Activated naive CD4-positive, alpha-beta T cell treated with anti-CD3 and anti-CD28 coated beads for 36 hours (primary cell): Measurements from ENCODE around the gene YWHAQ. TPM values are rescaled to one million over a fixed set of nuclear protein-coding genes. Genes with fewer than 3 reads are reported as not detected.

Experiments used
- CTCF ChIA-PET: fragments of 350-600 bp; sonication (Branson Sonifier 250); formaldehyde crosslinking; loops from one replicate; lab custom pipeline; 2021; ENCODE audit warnings: antibody characterized with exemption; lab: Charles Lee
- DNase-seq: peaks from one replicate; pipeline ENCODE4 v3.0.0-alpha.2; 2020
- H3K27ac Mint-ChIP-seq: one replicate; pipeline ENCODE4 v1.8.0; 2021; ENCODE audit warnings: mild to moderate bottlenecking, mixed read lengths
- H3K27me3 Mint-ChIP-seq: one replicate; pipeline ENCODE4 v1.8.0; 2021; ENCODE audit warnings: low read depth, mixed read lengths
- H3K36me3 Mint-ChIP-seq: one replicate; pipeline ENCODE4 v1.8.0; 2021; ENCODE audit warnings: low read depth, mixed read lengths
- H3K4me1 Mint-ChIP-seq: one replicate; pipeline ENCODE4 v1.8.0; 2021; ENCODE audit warnings: low read depth, mixed read lengths
- H3K4me3 Mint-ChIP-seq: one replicate; pipeline ENCODE4 v1.8.0; 2021; ENCODE audit warnings: mild to moderate bottlenecking, moderate library complexity, mixed read lengths
- H3K9me3 Mint-ChIP-seq: one replicate; pipeline ENCODE4 v1.8.0; 2021; ENCODE audit warnings: mixed read lengths
- intact Hi-C: fragments of 100-400 bp; cut with micrococcal nuclease; formaldehyde crosslinking; loops from one replicate; pipeline ENCODE4 v1.15.1; 2023
- total RNA-seq, 2 experiments: library from RNA; stranded (reverse); gene quantifications; one replicate each; pipeline ENCODE4 v1.2.3, GENCODE V29; 2021

Gene YWHAQ
- 100 to 1,000 TPM; 248 to 261 TPM for total RNA-seq

- H3K9me3 Mint-ChIP-seq = no peaks in the 10 kb centered on the region
- intact Hi-C loops = loop anchor here (1.0 to 5.0 kb wide), 10 partner anchors 23 to 208 kb away; partner anchors contain the start of genes ADAM17, CPSF3, IAH1 and ITGB1BP1
- peaks cover 45% of the 10 kb centered on the region for H3K4me1 Mint-ChIP-seq
- H3K36me3 Mint-ChIP-seq = peaks cover 38% of the 10 kb centered on the region
- H3K4me3 Mint-ChIP-seq = peak within 1 kb of the TSS; percentile 97
- H3K27ac Mint-ChIP-seq = peak within 1 kb of the TSS; percentile 93
- H3K27me3 Mint-ChIP-seq = no peaks in the 10 kb centered on the region
- CTCF ChIA-PET = interaction anchor here (0.6 to 2.3 kb wide), 2 partner anchors 22 to 439 kb away, joined by 3 to 8 read pairs; no protein-coding TSS in a partner anchor
- DNase-seq = peak; percentile 95
These were observed at the start of gene YWHAQ for GRCh38 chr2:9630736-9631552. YWHAQ (minus strand) TSS chr2:9630997; CDS start chr2:9630452, 545 bp downstream.

GRCh38 chr2:9680082-9680481 lies 49.3 kb upstream of the YWHAQ start:
- Mint-ChIP-seq H3K4me3 (no peak overlapping the region), H3K27ac (no peak overlapping the region), H3K27me3 (no peaks in the 10 kb centered on the region), H3K4me1 (peaks cover 3% of the 10 kb centered on the region), H3K36me3 (no peaks in the 10 kb centered on the region), H3K9me3 (no peaks in the 10 kb centered on the region)
- CTCF ChIA-PET = no interaction called here
- intact Hi-C loops = no loop called here
- no peak for DNase-seq

- H3K27me3 Mint-ChIP-seq = no peaks in the 10 kb centered on the region
- CTCF ChIA-PET = no interaction called here
- intact Hi-C loops = no loop called here
These were observed 48.4 kb upstream of the YWHAQ start for GRCh38 chr2:9679218-9679617.

GRCh38 chr2:9678544-9678943 lies 47.7 kb upstream of the YWHAQ start:
- Mint-ChIP-seq H3K27me3 (no peaks in the 10 kb centered on the region), H3K9me3 (no peaks in the 10 kb centered on the region), H3K4me1 (peaks cover 3% of the 10 kb centered on the region), H3K36me3 (no peaks in the 10 kb centered on the region), H3K27ac (no peak overlapping the region), H3K4me3 (no peak overlapping the region)
- CTCF ChIA-PET = no interaction called here
- DNase-seq = no peak
- intact Hi-C loops = no loop called here

More at GRCh38 chr2:9679218-9679617, 48.4 kb upstream of the YWHAQ start:
- peaks cover 3% of the 10 kb centered on the region for H3K4me1 Mint-ChIP-seq
- no peak for DNase-seq
- no peaks in the 10 kb centered on the region for H3K9me3 Mint-ChIP-seq
- H3K4me3 Mint-ChIP-seq = no peak overlapping the region
- no peaks in the 10 kb centered on the region for H3K36me3 Mint-ChIP-seq
- H3K27ac Mint-ChIP-seq = no peak overlapping the region

GRCh38 chr2:9675415-9676351 lies 44.9 kb upstream of the YWHAQ start:
- intact Hi-C loops = no loop called here
- H3K4me3 Mint-ChIP-seq = no peak overlapping the region
- no peaks in the 10 kb centered on the region for H3K36me3 Mint-ChIP-seq
- H3K9me3 Mint-ChIP-seq = no peaks in the 10 kb centered on the region
- CTCF ChIA-PET = interaction anchor here (0.9 kb wide), 1 partner anchor 87 kb away, joined by 4 read pairs; no protein-coding TSS in a partner anchor
- H3K4me1 Mint-ChIP-seq = no peaks in the 10 kb centered on the region
- no peaks in the 10 kb centered on the region for H3K27me3 Mint-ChIP-seq
- H3K27ac Mint-ChIP-seq = no peak overlapping the region
- no peak for DNase-seq

GRCh38 chr2:9674891-9675414 lies 44.2 kb upstream of the YWHAQ start:
- CTCF ChIA-PET = no interaction called here

GRCh38 chr2:9673914-9674481 lies 43.2 kb upstream of the YWHAQ start:
- H3K36me3 Mint-ChIP-seq = no peaks in the 10 kb centered on the region
- H3K27me3 Mint-ChIP-seq = no peaks in the 10 kb centered on the region
- H3K9me3 Mint-ChIP-seq = no peaks in the 10 kb centered on the region
- no peak overlapping the region for H3K4me3 Mint-ChIP-seq
- H3K4me1 Mint-ChIP-seq = no peaks in the 10 kb centered on the region
- no peak overlapping the region for H3K27ac Mint-ChIP-seq
- CTCF ChIA-PET = no interaction called here
- DNase-seq = no peak
- intact Hi-C loops = no loop called here

More at GRCh38 chr2:9674891-9675414, 44.2 kb upstream of the YWHAQ start:
- DNase-seq = no peak
- H3K27me3 Mint-ChIP-seq = no peaks in the 10 kb centered on the region
- H3K27ac Mint-ChIP-seq = no peak overlapping the region
- no peaks in the 10 kb centered on the region for H3K9me3 Mint-ChIP-seq
- H3K4me3 Mint-ChIP-seq = no peak overlapping the region
- intact Hi-C loops = no loop called here
- no peaks in the 10 kb centered on the region for H3K4me1 Mint-ChIP-seq
- H3K36me3 Mint-ChIP-seq = no peaks in the 10 kb centered on the region

- H3K4me1 Mint-ChIP-seq = peaks cover 5% of the 10 kb centered on the region
- no peak overlapping the region for H3K4me3 Mint-ChIP-seq
- no peak for DNase-seq
- intact Hi-C loops = no loop called here
- H3K27me3 Mint-ChIP-seq = no peaks in the 10 kb centered on the region
- H3K27ac Mint-ChIP-seq = no peak overlapping the region
- H3K36me3 Mint-ChIP-seq = no peaks in the 10 kb centered on the region
- H3K9me3 Mint-ChIP-seq = no peaks in the 10 kb centered on the region
- CTCF ChIA-PET = no interaction called here
These were observed 38.0 kb upstream of the YWHAQ start for GRCh38 chr2:9668687-9669345.

- CTCF ChIA-PET = no interaction called here
- no peak for DNase-seq
- peaks cover 6% of the 10 kb centered on the region for H3K4me1 Mint-ChIP-seq
These were observed 37.0 kb upstream of the YWHAQ start for GRCh38 chr2:9667826-9668225.

GRCh38 chr2:9666306-9666705 lies 35.5 kb upstream of the YWHAQ start:
- no peak for DNase-seq
- no peaks in the 10 kb centered on the region for H3K9me3 Mint-ChIP-seq
- CTCF ChIA-PET = no interaction called here
- H3K27ac Mint-ChIP-seq = no peak overlapping the region
- no peaks in the 10 kb centered on the region for H3K27me3 Mint-ChIP-seq
- H3K4me3 Mint-ChIP-seq = no peak overlapping the region
- intact Hi-C loops = no loop called here
- peaks cover 6% of the 10 kb centered on the region for H3K4me1 Mint-ChIP-seq
- H3K36me3 Mint-ChIP-seq = no peaks in the 10 kb centered on the region

More at GRCh38 chr2:9667826-9668225, 37.0 kb upstream of the YWHAQ start:
- Mint-ChIP-seq H3K27ac (no peak overlapping the region), H3K9me3 (no peaks in the 10 kb centered on the region), H3K36me3 (no peaks in the 10 kb centered on the region), H3K4me3 (no peak overlapping the region), H3K27me3 (no peaks in the 10 kb centered on the region)
- intact Hi-C loops = no loop called here

GRCh38 chr2:9665898-9666297 lies 35.1 kb upstream of the YWHAQ start:
- H3K27me3 Mint-ChIP-seq = no peaks in the 10 kb centered on the region

More at GRCh38 chr2:9665898-9666297, 35.1 kb upstream of the YWHAQ start:
- Mint-ChIP-seq H3K4me3 (no peak overlapping the region), H3K27ac (no peak overlapping the region), H3K36me3 (no peaks in the 10 kb centered on the region), H3K4me1 (peaks cover 6% of the 10 kb centered on the region), H3K9me3 (no peaks in the 10 kb centered on the region)
- intact Hi-C loops = no loop called here
- no peak for DNase-seq
- CTCF ChIA-PET = interaction anchor here (0.6 kb wide), 1 partner anchor 39 kb away, joined by 3 read pairs; no protein-coding TSS in a partner anchor
